HG03196 (cell line): ENCODE measurements around the gene SLC29A1.
"Not testable (repeated sequence)": the region's sequence is repeated elsewhere in the genome, so short reads cannot be mapped to it uniquely, and the experiment has no call there.

Experiments used
- ATAC-seq: cut with Tn5 transposase; IDR thresholded peaks from one replicate; pipeline ENCODE4 v1.9.1; 2021; ENCODE audit not compliant: unreplicated experiment

The SLC29A1 gene

DNA sequence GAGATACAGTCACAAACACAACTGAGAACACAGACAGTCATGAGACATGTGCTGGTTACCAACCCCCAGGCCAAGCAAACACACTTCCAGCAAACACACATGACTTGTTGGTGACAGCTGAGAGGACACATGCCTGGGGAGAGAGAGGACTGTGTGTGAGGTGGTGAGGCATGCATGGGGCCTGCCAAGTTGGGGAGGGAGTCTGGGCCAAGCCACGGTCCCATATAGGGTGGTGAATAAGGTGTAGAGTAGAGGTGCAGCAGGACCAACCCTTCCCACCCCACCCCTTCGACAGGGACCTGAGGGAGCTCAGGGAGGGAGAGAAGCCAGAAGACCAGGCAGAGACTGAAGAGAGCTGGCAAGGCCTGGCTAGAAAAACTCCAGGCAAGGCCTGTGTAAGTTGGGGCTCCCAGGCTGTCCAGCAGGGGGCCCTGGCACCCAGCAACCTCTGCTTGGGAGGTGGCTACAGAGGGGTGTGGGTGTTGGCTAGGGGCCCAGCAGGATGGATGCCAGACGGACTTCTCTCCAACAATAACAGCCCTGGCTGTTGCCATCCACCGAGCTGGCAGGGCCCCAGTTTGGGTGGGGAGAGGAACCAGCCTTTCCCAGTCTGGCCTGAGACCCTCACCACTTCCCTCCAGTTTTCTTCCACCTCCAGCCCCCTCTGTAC, 2.0 kb upstream of the SLC29A1 start:
- ATAC-seq: peak; percentile 34

DNA sequence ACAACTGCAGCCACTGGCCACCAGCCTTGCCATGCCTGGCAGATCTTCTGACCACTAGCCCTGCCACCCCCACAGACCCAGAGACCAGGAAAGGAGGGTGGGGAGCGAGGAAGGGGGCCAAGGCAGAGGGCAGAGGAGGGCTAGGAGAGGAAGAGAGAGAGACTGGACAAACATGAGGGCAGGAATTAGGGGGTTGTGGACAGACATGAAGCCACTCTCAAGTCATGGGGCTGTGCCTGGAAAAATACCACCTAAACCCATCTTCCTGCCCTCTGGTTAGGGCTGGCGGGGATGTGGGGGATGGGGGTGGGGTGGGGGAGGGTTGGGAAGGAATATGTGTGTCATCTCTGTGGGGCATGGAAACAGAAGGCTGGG, 1.4 kb upstream of the SLC29A1 start:
- ATAC-seq: no peak

DNA sequence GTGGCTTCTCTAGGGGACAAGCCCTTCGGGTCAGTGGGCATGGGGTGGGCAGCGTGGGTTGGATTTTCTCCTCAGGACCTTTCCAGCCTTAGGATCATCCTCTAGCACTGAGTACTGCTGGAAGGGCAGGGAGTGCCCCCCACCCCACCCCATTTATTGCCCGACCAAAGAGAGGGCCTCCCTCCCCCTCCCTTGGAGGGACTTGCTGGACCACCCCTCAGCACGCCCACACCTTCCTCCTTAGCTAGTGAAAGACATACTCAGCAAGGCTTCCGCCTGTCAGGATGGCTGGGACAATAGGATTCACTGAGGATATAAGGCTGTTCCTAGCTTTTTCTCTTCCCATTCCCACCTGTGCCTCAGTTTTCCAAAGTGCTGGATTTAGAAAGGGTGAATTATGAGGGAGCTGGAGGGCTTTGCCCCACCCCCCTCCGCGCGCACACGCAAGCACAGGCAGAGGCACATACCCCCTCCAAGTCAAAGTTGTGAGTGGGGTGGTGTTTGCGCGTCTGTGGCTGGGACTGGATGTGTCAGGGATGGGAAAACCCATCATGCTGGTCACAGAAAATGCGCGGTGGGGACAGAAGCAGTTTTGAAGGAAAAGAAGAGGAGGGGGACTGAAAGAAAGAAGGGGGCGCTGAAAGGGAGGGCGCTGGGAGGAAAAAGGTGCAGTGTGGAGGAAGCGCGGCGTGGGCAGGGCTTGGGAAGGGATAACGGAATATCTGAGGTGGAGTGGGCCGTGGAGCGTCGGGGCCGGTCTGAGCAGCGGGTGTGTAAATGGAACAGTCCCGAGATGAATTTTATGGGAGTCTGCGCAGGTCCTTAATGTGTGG, 693 bp upstream of the SLC29A1 start:
- no peak for ATAC-seq

DNA sequence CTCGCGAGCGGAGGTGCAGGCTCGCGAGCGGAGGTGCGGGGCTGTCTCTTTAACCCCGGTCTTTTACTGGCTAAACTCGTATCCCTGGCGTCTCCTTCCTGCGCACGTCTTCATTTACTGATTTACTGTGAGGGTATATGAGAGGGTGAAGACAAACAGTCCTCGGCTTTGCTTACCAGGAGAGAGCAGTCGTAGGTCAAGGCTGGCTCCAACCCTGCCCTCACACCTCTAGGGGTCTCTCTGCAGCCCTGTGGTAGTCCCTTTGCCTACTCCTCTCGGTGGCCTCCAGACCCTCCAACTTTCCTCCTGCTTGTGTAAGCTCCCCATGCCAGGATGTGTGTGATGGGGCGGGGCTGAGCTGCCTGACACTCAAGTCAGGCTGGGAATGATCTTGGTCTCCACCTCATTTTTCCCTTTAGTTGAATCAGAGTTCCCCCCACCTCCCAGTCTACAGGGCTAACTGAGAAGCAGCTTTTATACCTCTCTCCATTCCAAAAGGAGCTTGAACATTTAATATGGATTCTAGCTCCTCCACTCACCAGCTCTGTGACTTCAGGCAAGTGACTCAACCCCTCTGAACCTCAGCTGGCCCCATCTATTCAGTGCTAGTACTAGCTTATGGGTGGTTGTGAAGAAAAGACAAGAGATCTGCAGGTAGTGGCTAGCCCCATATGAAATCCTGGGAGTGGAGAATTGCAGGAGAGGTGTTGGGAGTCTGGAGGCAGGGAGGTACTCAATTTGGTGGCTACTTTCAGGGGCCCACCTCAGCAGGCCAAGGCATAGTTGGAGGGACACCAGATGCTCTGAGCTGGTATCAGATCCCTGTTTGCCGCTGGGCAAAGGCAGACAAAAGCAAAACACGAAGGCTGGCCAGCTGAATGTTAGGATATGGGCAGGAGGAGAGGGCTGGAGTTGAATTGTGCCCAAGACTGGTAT, 902 bp downstream of the SLC29A1 start:
- ATAC-seq: no peak

- ATAC-seq: no peak
Measured at GRCh38 chr6:44224965-44225305, 1.5 kb downstream of the SLC29A1 start.

DNA sequence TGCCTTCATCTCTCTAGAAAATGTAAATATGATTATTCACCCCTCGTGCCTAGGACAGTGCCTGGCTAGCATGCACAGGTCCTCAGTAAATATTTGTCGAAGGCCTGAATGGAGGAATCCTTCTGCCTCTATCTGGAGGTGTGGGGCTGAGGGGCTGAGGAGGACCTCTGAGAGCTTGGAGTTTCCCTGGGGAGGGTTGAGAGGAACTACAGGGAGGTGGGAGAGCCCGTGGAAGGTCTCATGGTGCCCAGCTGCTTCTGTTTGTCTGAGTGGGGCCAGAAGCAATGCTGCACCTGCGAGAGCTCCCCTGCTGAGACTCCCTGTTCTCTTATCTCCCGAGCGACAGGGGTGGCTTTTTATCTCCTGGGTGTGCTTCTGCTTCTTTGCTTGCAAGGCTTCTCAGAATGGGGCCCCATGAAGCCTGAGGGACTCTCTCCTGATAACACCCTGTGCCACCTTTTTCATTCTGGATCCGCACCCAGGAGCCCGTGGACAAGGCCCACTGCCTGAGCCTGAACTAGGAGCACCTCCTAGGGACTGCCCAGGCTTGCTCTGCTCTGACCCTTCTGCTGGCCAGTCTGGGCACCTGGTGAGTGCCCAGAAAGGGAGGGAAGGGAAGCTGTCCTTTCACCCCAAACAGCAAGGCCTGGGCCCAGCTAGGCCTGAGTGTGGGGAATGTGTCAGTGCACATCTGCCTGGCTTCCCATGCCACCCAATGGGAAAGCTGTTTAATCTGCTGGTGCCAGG, 2.4 kb downstream of the SLC29A1 start:
- ATAC-seq: no peak

GRCh38 chr6:44226368-44227147, 3.2 kb downstream of the SLC29A1 start:
- ATAC-seq: no peak

DNA sequence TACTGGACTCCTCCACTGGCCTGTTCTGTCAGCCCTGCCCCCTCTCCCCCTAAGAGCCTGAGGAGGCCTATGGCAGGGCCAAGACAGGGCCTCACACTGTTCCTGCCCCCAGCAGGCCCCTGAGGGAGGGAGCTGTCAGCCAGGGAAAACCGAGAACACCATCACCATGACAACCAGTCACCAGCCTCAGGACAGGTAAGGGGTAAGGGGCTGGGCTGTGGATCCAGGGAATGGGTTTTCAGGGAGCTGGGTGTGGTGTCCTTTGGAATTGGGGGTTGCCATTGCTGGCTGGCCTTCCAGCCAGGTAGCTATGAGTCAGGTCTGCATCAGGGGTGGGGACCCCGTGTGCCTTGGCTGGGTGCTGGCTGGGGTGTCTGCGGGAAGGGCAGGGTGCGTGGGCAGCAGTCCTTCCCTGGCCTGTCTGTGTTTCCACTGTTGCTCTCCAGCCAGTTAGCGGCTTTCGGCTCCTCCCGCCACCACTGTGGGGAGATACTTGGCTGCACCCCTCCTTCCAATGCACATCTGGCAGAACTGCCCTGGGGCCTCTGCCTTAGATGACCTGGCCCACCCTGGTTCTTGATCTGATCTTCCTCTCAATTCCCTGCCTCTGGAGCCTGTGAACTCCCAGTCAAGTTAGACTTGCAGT, 3.9 kb downstream of the SLC29A1 start:
- no peak for ATAC-seq

GRCh38 chr6:44228031-44228430, 4.6 kb downstream of the SLC29A1 start:
- no peak for ATAC-seq

- no peak for ATAC-seq
Measured at GRCh38 chr6:44228433-44228832, 5.0 kb downstream of the SLC29A1 start.

- ATAC-seq: no peak
Measured at GRCh38 chr6:44228836-44229235, 5.4 kb downstream of the SLC29A1 start.

GRCh38 chr6:44229376-44230033, 6.1 kb downstream of the SLC29A1 start:
- ATAC-seq: no peak

- no peak for ATAC-seq
Measured at GRCh38 chr6:44230034-44230675, 6.8 kb downstream of the SLC29A1 start.

GRCh38 chr6:44231426-44231825, 8.0 kb downstream of the SLC29A1 start:
- not testable (repeated sequence) for ATAC-seq

DNA sequence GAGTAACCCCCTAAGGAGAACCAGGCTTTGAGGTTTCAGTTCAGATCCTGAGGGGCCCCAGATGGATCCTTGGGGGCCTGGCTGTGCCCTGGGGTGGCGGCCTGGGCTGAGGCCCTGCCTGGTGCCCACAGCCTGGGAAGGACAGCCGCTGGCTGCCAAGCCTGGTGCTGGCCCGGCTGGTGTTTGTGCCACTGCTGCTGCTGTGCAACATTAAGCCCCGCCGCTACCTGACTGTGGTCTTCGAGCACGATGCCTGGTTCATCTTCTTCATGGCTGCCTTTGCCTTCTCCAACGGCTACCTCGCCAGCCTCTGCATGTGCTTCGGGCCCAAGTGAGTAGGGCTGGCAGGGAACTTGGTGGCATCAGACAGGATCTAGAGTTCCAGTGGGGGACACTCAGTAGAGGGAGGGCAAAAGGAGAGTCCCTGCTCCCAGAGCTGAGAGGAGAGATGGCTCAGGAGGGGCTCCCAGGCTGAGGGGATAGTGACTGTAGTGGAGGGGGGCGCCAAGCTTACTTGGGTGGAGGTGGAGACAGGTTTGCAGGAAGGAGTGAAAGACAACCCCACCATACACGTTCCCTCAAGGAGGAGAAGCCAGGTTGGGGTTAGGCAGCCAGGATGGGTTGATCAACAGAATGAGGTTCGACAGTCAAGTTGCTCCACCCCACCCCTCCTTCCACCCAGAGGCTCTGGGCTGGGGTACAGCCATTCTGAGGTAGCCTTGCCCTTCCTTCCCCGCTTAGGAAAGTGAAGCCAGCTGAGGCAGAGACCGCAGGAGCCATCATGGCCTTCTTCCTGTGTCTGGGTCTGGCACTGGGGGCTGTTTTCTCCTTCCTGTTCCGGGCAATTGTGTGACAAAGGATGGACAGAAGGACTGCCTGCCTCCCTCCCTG, 9.5 kb downstream of the SLC29A1 start:
- ATAC-seq: no peak

DNA sequence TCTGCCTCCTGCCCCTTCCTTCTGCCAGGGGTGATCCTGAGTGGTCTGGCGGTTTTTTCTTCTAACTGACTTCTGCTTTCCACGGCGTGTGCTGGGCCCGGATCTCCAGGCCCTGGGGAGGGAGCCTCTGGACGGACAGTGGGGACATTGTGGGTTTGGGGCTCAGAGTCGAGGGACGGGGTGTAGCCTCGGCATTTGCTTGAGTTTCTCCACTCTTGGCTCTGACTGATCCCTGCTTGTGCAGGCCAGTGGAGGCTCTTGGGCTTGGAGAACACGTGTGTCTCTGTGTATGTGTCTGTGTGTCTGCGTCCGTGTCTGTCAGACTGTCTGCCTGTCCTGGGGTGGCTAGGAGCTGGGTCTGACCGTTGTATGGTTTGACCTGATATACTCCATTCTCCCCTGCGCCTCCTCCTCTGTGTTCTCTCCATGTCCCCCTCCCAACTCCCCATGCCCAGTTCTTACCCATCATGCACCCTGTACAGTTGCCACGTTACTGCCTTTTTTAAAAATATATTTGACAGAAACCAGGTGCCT, 10.2 kb downstream of the SLC29A1 start:
- no peak for ATAC-seq
